HAP-1 (cell line): ENCODE data around the gene NTM.

ENCODE experiments used
- DNase-seq, 2 experiments: peaks; one replicate each; pipeline ENCODE4 v3.0.0-alpha.2; 2016 to 2020; ENCODE audit warnings: low spot score in 2 of 2
- H3K27me3 ChIP-seq: fragments of 250-450 bp; sonication (Bioruptor Pico); 2 replicates; pipeline ENCODE4 v1.5.1; 2020; ENCODE audit warnings: low read depth, mild to moderate bottlenecking, moderate library complexity
- H3K36me3 ChIP-seq: fragments of 250-450 bp; sonication (Bioruptor Pico); replicated peaks from 2 replicates; pipeline ENCODE4 v1.5.1; 2020; ENCODE audit warnings: mild to moderate bottlenecking
- H3K4me1 ChIP-seq: fragments of 250-450 bp; sonication (Bioruptor Pico); 2 replicates; pipeline ENCODE4 v1.5.1; 2020; ENCODE audit warnings: mild to moderate bottlenecking
- H3K4me3 ChIP-seq: fragments of 250-450 bp; sonication (Bioruptor Pico); 2 replicates; pipeline ENCODE4 v1.5.1; 2020; ENCODE audit warnings: mild to moderate bottlenecking, moderate library complexity
- H3K9me3 ChIP-seq: fragments of 250-450 bp; sonication (Bioruptor Pico); 2 replicates; pipeline ENCODE4 v1.5.1; 2020; ENCODE audit warnings: mild to moderate bottlenecking, moderate library complexity
- in situ Hi-C: fragments of 300-500 bp; cut with MboI; formaldehyde crosslinking; loops from 3 replicates; pipeline ENCODE4 v1.14.3; 2020; ENCODE audit warnings: low sequenced_read_pairs, inconsistent platforms, mixed read lengths

NTM gene

DNA sequence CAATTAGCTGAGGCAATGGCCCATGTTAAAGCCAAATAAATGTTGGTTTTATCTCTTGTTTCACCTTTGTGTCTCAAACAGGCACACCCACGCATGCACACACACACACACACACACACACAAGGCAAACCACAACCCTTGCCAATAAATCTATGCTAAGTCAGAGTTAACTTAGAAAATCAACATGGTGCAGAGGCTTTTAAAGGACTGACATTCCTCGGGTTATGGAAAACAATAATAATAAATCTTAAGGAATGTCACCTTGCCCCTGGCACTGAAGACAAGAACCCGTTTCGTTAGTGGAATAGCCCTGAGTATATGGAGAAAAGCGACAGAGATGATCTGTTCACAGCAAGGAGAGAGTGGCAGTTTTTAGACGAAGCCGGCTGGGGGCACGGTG lies 326.3 kb downstream of the NTM start:
- H3K4me1 ChIP-seq: no peaks in the 10 kb centered on the region
- no peaks in the 10 kb centered on the region for H3K36me3 ChIP-seq
- DNase-seq: no peak
- no peaks in the 10 kb centered on the region for H3K27me3 ChIP-seq
- H3K9me3 ChIP-seq: no peaks in the 10 kb centered on the region
- in situ Hi-C loops: no loop called here
- H3K4me3 ChIP-seq: no peak overlapping the region

DNA sequence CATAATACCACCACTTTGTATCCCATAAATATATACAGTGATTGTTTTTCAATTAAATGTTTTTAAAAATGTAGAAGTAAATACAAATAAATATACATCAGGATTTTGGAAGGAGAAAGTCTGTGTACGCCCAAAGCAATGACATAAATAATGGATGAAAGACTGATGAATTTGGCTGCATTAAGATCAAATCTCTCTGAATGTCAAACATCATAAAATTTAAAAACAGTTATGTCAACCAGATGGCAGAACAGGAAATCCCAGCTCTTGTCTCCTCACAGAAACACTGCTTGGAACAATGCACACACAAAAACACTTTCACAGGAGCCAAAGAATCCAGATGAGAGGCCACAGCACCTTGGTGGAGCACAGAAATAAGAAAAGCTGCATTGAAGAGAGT lies 332.9 kb downstream of the NTM start:
- Histone ChIP-seq H3K4me1 (no peaks in the 10 kb centered on the region), H3K36me3 (no peaks in the 10 kb centered on the region), H3K4me3 (no peak overlapping the region), H3K27me3 (no peaks in the 10 kb centered on the region), H3K9me3 (no peaks in the 10 kb centered on the region)
- in situ Hi-C loops: no loop called here
- no peak for DNase-seq

DNA sequence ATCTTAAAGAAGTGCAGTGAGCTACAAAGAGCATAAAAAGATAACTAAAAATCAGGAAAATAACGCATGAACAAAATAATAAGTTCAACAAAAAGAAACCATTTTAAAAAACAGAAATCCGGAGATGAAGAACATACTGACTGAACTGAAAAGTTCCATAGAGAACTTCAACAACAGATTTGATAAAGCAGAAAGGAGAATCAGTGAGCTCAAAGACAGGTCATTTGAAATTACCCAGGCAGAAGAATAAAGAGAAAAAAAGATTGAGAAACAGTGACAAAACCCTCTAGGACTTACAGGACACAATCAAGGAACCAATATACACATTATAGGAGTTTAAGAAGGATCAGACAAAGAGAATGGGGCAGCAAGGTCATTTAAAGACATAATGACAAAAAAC lies 334.3 kb downstream of the NTM start:
- DNase-seq: no peak
- no peaks in the 10 kb centered on the region for H3K4me1 ChIP-seq
- H3K9me3 ChIP-seq: no peaks in the 10 kb centered on the region
- H3K4me3 ChIP-seq: no peak overlapping the region
- no peaks in the 10 kb centered on the region for H3K27me3 ChIP-seq
- in situ Hi-C loops: no loop called here
- no peaks in the 10 kb centered on the region for H3K36me3 ChIP-seq

DNA sequence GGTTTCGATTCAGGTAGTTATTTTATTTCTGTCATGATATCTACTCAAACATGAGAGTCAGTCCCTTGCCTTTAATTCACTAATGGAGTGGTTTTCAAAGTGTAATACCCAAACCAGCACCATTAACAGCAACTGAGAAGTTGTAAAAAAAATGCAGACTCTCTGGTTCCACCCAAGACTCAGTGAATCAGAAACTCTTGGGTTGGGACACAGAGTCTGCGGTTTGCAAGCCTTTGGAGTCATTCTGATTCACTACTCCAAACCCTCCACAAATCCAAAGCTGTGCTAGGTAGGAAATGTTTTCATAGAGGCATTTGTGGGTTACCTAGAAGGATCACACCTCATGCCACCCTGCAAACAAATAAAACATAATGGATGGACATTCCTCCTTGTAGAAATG lies 340.1 kb downstream of the NTM start:
- no peaks in the 10 kb centered on the region for H3K9me3 ChIP-seq
- no peaks in the 10 kb centered on the region for H3K4me1 ChIP-seq
- in situ Hi-C loops: no loop called here
- no peaks in the 10 kb centered on the region for H3K36me3 ChIP-seq
- H3K27me3 ChIP-seq: no peaks in the 10 kb centered on the region
- no peak for DNase-seq
- no peak overlapping the region for H3K4me3 ChIP-seq

DNA sequence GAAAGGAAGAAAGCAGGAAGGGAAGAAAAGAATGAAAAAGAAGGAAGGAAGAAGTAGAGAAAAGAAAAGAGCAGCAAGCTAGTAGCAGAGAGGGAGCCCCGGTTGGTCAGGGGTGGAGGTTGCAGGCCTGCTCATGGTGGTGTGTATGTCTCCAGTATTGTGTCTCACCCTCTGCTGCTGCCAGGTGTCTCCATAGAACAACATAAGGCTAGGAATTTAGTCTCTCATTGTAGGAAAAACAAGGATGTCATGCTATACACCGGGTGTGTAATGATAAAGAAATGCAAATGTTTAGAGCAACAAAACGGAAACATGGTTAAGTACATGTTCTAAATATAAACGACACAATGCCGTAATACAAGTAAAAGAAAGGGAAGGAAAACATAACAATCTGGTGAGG lies 342.5 kb downstream of the NTM start:
- Histone ChIP-seq H3K9me3 (no peaks in the 10 kb centered on the region), H3K27me3 (no peaks in the 10 kb centered on the region)

DNA sequence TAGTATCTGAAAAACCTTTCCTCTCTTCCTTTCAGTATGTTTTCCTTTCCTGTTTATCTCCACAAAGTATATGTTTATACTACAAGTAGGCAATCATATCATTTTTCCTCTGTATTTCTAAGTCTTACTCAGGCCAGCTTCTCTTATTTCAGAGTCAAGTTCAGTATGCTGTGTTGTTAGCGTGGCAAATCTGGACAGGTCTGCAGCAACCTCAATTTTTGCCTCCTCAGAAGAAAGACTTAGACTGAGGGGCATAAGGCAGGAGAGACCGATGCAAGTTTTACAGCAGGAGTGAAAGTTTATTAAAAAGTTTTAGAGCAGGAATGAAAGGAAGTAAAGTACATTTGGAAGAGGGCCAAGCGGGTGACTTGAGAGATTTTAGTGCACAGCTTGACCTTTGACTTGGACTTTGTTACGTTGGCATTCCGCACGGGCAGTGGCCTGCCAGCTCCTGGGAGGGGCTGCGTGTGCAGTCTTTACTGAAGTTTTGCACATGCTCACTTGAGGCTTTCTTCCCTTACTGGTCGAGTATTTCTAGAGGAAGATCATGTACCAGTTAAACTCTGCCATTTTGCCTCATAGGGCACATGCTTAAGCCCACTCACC lies 343.2 kb downstream of the NTM start:
- no peaks in the 10 kb centered on the region for H3K9me3 ChIP-seq
- H3K27me3 ChIP-seq: no peaks in the 10 kb centered on the region
- no peaks in the 10 kb centered on the region for H3K4me1 ChIP-seq
- no peak for DNase-seq
- H3K4me3 ChIP-seq: no peak overlapping the region
- H3K36me3 ChIP-seq: no peaks in the 10 kb centered on the region
- in situ Hi-C loops: no loop called here

More for the DNA sequence above, 342.5 kb downstream of the NTM start:
- Histone ChIP-seq H3K36me3 (no peaks in the 10 kb centered on the region), H3K4me3 (no peak overlapping the region), H3K4me1 (no peaks in the 10 kb centered on the region)
- no peak for DNase-seq
- in situ Hi-C loops: no loop called here

DNA sequence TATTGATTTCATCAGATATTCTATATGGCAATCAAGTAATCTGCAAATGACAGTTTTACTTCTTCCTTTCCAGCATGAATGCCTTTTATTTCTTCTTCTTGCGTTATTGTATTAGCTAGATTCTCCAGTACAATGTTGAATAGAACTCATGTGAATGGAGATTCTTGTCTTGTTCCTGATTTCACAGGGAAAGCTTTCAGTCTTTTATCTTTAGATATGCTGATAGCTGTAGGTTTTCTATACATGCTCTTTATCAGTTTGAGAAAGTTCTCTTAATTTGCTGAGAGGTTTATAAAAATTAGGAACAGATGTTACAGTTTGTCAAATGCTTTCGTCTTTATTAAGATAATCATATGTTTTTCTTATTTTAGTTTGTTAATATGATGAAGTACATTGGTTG lies 347.2 kb downstream of the NTM start:
- in situ Hi-C loops: no loop called here
- H3K4me3 ChIP-seq: no peak overlapping the region
- no peak for DNase-seq
- no peaks in the 10 kb centered on the region for H3K9me3 ChIP-seq
- H3K4me1 ChIP-seq: no peaks in the 10 kb centered on the region
- no peaks in the 10 kb centered on the region for H3K36me3 ChIP-seq
- H3K27me3 ChIP-seq: no peaks in the 10 kb centered on the region

DNA sequence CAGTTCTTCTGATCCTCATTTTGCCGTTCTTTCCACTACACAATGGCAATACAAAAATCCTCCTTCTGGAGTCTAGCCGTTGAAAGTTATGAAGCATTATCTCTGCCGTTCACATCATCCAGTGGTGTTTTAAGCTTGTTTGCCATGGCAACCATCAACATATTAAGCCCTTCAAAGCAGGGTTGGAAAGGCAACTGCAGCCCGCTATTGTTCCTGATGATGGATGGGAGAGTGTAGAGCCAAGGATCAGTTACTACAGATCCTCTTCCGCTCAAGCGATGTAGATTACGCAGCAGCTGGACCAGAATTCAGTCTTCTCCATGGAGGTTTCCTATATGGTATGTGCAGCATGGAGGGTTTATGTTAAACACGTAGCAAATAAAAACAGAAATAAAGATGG lies 352.7 kb downstream of the NTM start:
- Histone ChIP-seq H3K27me3 (no peaks in the 10 kb centered on the region), H3K9me3 (no peaks in the 10 kb centered on the region), H3K36me3 (no peaks in the 10 kb centered on the region), H3K4me1 (no peaks in the 10 kb centered on the region), H3K4me3 (no peak overlapping the region)
- DNase-seq: no peak
- in situ Hi-C loops: no loop called here

DNA sequence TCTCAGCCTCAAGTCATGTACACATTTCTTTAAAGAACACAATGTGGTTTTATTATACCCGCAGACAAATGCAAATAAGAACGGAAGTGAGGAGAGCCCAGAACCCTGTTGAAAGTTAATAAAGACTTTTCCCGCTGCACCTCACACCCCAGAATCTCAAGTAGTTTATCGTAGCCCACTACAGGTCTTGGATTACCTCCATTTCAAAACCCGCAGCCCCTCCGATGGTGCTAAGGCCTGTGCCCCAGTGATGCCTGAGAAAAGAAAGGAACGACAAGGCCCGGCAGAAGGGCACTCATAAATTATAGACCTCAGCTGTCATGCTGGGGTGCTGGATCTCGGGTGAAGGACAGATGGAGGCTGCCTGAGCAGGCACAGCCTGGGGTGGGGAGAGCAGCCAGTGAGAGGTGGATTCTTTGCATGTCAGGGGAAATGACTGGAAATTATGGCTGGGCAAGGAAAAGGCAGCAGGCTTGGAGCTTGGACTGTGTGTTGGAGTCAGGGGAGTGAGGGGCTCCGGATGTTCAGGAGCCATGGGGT lies 354.1 kb downstream of the NTM start:
- H3K4me1 ChIP-seq: no peaks in the 10 kb centered on the region
- H3K4me3 ChIP-seq: no peak overlapping the region
- no peaks in the 10 kb centered on the region for H3K9me3 ChIP-seq
- no peak for DNase-seq
- in situ Hi-C loops: no loop called here
- no peaks in the 10 kb centered on the region for H3K27me3 ChIP-seq
- H3K36me3 ChIP-seq: no peaks in the 10 kb centered on the region

DNA sequence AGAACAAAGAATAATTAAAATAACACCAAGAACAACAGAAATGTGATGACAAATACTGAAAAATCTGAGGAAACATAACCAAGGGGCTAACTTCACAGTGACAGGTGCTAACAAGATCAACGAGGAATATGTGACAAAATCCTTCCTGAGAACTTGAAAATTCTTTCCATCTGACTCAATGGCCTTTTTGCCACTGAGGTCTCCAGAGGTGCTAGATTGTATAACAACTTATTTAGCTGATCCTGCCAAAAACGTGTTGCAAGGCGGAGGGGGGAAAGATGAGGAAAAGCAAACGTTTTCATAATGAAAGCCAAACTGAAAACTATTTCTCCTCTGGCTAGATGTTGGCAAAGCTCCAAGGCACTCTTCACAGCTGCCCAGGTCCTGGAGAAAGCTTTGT lies 364.5 kb downstream of the NTM start:
- Histone ChIP-seq H3K27me3 (no peaks in the 10 kb centered on the region), H3K9me3 (no peaks in the 10 kb centered on the region), H3K36me3 (no peaks in the 10 kb centered on the region), H3K4me1 (no peaks in the 10 kb centered on the region), H3K4me3 (no peak overlapping the region)
- in situ Hi-C loops: no loop called here
- no peak for DNase-seq

DNA sequence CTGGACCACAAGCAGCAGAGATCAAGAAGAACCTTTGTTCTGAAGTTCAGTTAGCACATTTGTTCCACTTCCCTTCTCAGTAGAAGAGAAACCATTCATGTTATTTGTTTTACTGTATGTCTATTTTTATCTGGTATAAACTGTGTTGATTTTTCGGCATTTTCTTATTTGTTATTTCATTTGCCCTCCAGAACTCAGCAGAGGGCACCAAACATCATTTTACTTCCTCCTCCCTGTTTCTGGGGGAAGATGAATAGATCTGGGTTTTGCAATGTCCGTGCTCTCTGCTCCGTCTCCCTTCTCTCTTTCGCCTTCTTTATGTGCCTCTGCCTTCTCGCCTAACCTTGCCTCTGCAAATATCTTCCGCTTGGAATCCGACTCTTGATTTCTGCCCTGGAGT lies 366.9 kb downstream of the NTM start:
- Histone ChIP-seq H3K27me3 (no peaks in the 10 kb centered on the region), H3K4me1 (no peaks in the 10 kb centered on the region), H3K36me3 (no peaks in the 10 kb centered on the region), H3K4me3 (no peak overlapping the region), H3K9me3 (no peaks in the 10 kb centered on the region)
- in situ Hi-C loops: no loop called here
- no peak for DNase-seq

DNA sequence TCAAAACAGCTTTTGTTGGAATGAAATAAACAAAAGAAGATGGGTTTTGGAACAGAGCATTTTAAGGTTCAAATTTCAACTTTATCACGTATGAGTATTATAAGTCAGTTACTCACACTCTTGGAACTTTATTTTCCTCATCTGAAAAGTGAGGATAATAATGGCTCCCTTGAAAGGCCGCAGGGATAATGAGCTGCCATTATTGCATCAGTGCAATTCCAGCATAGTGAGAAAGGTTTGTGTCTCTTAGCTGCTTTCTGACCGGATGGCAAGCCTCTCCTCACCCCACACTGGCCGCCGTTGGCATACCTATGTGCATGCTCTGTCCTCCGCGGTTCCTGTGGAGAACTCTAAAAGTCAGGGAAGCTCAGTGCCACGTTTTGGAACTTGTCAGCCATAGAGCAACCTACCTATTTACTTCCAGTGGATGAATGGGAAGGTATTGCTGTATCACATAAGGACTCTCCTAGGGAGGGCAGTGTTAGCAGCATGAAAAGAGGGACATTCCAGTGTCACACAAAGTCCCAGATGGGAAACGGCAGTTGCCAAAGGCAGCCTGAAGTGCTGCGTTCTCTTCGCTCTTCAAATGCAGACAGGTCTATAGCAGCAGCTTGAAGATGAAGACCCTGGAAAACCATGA lies 368.9 kb downstream of the NTM start:
- no peaks in the 10 kb centered on the region for H3K27me3 ChIP-seq

DNA sequence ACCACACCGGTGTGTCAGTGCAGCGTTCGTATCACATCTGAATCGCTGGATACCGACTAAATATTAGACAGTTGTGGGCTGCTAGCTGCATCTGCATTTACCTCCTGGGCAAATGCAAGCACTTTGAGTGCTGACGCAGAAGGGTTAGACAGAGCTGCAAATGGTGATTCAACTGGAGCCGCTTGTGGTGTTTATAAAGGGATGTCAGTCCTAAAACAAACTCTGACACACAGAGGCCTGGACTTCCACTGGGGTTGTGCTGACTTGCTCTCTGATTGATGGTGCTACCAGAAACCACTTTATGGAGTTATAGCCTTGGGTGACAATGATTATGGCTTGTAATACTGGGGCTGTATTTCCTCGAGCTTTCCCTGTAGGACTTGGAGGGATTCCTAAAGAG lies 374.4 kb downstream of the NTM start:
- H3K4me1 ChIP-seq: no peaks in the 10 kb centered on the region
- H3K9me3 ChIP-seq: no peaks in the 10 kb centered on the region
- no peaks in the 10 kb centered on the region for H3K27me3 ChIP-seq
- in situ Hi-C loops: no loop called here
- H3K36me3 ChIP-seq: no peaks in the 10 kb centered on the region
- DNase-seq: no peak
- H3K4me3 ChIP-seq: no peak overlapping the region

More for the DNA sequence above, 368.9 kb downstream of the NTM start:
- no peak for DNase-seq
- no peaks in the 10 kb centered on the region for H3K36me3 ChIP-seq
- H3K4me1 ChIP-seq: no peaks in the 10 kb centered on the region
- H3K4me3 ChIP-seq: no peak overlapping the region
- in situ Hi-C loops: no loop called here
- no peaks in the 10 kb centered on the region for H3K9me3 ChIP-seq

DNA sequence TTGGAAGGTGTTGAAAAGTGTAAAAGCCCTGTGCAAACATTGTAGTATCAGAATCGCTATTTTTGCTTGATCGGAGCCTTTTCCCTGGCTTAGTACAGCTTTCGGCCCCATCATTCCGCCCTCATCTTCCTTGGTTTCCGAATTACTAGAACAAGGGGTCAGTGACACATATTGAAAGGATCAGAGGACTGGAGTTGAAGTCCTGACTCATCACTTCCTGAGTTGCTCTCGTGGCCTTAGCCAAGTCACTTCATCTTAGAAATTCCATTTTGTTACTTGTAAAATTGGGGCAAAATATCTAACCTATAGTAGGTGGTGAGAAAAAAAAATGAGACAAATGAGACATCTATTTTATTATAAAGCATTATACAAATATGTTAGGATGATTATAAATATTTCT lies 375.0 kb downstream of the NTM start:
- in situ Hi-C loops: no loop called here
- Histone ChIP-seq H3K36me3 (no peaks in the 10 kb centered on the region), H3K9me3 (no peaks in the 10 kb centered on the region), H3K4me3 (no peak overlapping the region), H3K27me3 (no peaks in the 10 kb centered on the region), H3K4me1 (no peaks in the 10 kb centered on the region)
- no peak for DNase-seq

DNA sequence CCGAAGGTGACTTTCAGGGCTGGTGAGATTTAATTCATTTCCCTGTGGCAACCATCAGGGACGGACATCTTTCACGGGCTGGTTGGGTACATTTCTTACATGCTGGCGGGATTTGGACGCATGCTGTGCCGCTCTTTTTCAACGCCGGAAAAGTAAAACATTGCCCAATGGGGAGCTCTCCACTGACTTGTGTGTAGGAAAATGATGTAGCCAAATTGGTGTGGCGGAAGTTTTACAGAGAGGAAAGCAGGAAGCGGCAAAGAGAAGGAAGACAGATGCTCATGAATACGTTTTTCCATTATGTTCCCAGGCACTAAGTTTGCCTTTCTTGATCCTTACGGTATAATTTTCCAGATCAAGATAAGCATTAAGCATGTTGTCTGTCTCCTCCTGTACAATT lies 375.8 kb downstream of the NTM start:
- Histone ChIP-seq H3K9me3 (no peaks in the 10 kb centered on the region), H3K4me3 (no peak overlapping the region)

More for the DNA sequence above, 375.8 kb downstream of the NTM start:
- no peak for DNase-seq
- in situ Hi-C loops: no loop called here
- H3K4me1 ChIP-seq: no peaks in the 10 kb centered on the region
- no peaks in the 10 kb centered on the region for H3K36me3 ChIP-seq
- no peaks in the 10 kb centered on the region for H3K27me3 ChIP-seq
